Measurements from ENCODE around the gene SHISAL2B. TPM values are rescaled to one million over a fixed set of nuclear protein-coding genes. Genes with fewer than 3 reads are reported as not detected.

SHISAL2B gene
- total RNA-seq: not detected in 2 replicates

DNA sequence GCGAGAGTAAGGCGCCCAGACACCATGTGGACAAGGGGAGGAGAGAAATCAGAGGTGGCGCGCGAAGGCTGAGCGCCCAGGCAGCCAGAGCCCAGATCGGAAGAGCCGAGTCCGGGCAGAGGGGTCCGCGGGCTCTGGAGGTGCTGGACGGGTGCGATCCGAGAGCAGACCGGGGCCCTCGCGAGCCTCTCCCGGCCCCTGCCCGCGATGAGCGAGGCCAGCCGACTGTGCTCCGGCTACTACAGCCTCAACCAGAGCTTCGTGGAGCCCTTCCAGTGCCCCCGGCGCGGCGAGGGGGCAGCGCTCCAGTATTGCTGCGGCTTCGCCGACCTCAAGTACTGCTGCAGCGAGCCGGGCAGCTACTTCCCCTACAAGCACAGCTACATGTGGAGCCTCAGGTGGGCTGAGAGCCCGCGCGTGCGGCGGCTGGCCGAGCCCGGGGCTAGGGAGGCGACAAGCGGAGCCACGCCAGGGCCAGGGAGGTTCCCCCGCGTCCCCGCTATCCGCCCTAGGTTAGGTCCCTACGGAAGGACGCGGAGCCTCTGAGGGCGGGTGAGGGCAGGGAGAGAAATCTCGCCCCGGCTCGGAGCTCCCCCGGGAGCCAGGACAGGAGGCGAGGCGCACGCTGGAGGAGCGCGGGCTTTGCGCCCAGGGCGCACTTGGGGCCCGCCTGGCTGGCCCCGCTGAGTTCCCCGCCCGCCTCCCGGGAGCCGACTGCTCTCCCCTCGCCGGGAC is at the start of gene SHISAL2B:
Gene SHISAL2B, plus strand, starts transcription at position 87 of the 735 bp plus-strand sequence. Its CDS starts 121 bp downstream, at position 208.

Other genes with a start within 250 kb of the SHISAL2B start
- not detected in 2 replicates for gene RGS7BP, start 184.5 kb upstream of the SHISAL2B start, total RNA-seq
- 16.7 and 16.8 TPM in 2 replicates for gene SREK1IP1, start 78.2 kb downstream of the SHISAL2B start, total RNA-seq
- gene CWC27, start 78.4 kb downstream of the SHISAL2B start, total RNA-seq: 7.0 and 10.1 TPM in 2 replicates